GM23248 (cell line): ENCODE measurements around the gene PRPF38B.

Experiments used
- EZH2 ChIP-seq: fragments of 200-600 bp; sonication (generic); IDR thresholded peaks from 2 replicates; pipeline ENCODE4 v1.6.1; 2018; ENCODE audit warnings: antibody characterized with exemption, mild to moderate bottlenecking; ENCODE audit not compliant: insufficient read depth, poor library complexity, severe bottlenecking
- EZH2phosphoT487 ChIP-seq: fragments of 200-600 bp; sonication (generic); IDR thresholded peaks from 2 replicates; pipeline ENCODE4 v1.6.1; 2018; ENCODE audit warnings: antibody characterized with exemption, moderate library complexity, mild to moderate bottlenecking, low read depth; ENCODE audit not compliant: insufficient read depth

GRCh38 chr1:108664481-108664880, 27.6 kb upstream of the PRPF38B start:
- no peak for TF ChIP-seq EZH2
- TF ChIP-seq EZH2phosphoT487: no peak
